Measurements from ENCODE around the gene PEAK1.

The PEAK1 gene

DNA sequence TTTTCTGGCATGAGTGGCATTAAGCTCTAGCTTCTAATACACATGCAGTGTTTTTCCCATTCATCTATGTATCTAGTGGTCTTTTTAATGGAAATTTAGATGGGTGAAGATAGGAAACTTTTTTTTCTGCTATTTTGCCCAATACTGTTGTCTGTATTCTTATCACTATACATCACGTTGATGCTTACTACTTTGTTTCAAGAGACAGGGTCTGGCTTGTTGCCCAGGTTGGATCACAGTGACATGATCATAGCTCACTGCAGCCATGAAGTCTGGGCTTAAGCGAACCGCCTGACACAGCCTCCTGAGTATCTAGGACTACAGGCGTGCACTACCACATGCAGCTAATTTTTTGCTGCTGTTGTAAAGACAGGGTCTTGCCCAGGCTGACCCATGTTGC lies 84.6 kb downstream of the PEAK1 start:
- H3K4me3 ChIP-seq = no peak overlapping the region
- TF ChIP-seq, protein P1, sequence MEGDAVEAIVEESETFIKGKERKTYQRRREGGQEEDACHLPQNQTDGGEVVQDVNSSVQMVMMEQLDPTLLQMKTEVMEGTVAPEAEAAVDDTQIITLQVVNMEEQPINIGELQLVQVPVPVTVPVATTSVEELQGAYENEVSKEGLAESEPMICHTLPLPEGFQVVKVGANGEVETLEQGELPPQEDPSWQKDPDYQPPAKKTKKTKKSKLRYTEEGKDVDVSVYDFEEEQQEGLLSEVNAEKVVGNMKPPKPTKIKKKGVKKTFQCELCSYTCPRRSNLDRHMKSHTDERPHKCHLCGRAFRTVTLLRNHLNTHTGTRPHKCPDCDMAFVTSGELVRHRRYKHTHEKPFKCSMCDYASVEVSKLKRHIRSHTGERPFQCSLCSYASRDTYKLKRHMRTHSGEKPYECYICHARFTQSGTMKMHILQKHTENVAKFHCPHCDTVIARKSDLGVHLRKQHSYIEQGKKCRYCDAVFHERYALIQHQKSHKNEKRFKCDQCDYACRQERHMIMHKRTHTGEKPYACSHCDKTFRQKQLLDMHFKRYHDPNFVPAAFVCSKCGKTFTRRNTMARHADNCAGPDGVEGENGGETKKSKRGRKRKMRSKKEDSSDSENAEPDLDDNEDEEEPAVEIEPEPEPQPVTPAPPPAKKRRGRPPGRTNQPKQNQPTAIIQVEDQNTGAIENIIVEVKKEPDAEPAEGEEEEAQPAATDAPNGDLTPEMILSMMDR (IDR thresholded peaks at IDR 0.05) = no peak
- DNase-seq (ENCODE audit: low spot score) = no peak
- no peak overlapping the region for H3K27ac ChIP-seq

DNA sequence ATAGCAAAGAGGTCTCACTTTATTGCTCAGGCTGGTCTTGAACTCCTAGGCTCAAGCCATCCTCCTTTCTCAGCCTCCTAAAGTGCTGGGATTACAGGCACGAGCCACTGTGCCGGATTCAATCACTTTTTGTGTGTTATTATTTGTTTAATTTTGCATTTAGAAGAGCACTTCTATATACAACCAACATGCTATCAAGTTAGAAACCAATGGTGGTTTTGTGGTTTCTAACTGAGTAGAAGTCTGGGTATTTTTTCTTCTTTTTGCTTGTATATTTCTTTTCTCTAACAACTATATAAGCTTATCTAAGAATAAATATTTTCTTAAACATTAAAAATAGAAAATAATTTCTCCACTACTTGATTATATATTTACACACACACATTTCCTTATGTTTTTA lies 86.7 kb downstream of the PEAK1 start:
- no peak overlapping the region for H3K4me3 ChIP-seq
- TF ChIP-seq, protein P1 (IDR thresholded peaks at IDR 0.05) = no peak
- no peak for DNase-seq (ENCODE audit: low spot score)

DNA sequence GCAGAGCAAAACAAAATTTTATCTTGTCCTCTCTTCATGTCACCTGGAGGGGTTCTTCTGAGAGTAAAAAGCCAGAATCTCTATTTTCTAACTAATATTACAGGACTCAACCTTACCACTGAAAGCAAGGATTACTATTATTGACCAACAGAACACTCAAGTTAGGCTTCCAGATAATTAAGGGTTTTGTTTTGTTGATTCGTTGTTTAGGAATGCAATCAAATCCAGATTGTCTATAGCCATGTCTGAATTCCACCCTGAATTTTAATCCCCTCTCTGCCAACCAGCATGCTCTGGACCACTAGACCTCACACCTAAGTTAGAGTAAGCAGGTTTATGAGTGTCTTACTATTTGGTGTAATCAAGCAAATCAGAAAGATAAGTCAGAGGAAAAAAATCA lies 90.7 kb downstream of the PEAK1 start:
- Histone ChIP-seq H3K27ac (no peak overlapping the region), H3K4me3 (no peak overlapping the region)
- no peak for DNase-seq (ENCODE audit: low spot score)
- TF ChIP-seq, protein P1 (IDR thresholded peaks at IDR 0.05) = no peak

More for the DNA sequence above, 86.7 kb downstream of the PEAK1 start:
- no peak overlapping the region for H3K27ac ChIP-seq

DNA sequence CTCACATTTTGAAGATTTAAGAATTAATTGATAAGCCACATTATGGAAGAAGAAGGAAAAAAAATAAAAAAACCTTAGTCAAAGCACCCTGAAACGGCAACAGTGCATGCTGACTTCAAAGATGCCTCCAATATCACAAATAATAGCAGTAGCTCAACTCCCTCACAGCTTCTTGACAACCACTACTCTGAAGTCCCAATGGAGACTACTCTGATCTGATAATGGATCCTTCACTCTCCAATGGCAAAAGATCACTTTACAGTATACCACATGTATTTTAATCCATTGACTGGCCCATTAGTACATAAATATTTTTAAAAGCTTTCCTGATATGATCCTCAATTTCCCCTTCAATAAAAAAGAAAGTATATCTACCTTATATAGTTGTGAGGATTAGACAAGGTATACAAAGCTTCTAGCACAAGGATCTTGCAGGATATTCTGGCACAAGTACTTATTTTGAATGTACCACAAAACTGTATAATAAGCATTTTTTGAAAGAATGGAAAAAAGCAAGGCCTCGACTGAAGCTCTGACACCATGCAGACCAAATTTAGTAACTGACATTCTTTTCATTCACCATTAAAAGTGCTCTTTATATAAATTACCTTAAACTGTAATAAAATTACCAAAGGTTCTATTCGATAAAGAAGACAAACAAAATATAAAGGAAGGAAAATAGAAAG lies 91.9 kb downstream of the PEAK1 start:
- H3K27ac ChIP-seq = no peak overlapping the region
- no peak for DNase-seq (ENCODE audit: low spot score)
- TF ChIP-seq, protein P1 (IDR thresholded peaks at IDR 0.05) = no peak
- H3K4me3 ChIP-seq = no peak overlapping the region

DNA sequence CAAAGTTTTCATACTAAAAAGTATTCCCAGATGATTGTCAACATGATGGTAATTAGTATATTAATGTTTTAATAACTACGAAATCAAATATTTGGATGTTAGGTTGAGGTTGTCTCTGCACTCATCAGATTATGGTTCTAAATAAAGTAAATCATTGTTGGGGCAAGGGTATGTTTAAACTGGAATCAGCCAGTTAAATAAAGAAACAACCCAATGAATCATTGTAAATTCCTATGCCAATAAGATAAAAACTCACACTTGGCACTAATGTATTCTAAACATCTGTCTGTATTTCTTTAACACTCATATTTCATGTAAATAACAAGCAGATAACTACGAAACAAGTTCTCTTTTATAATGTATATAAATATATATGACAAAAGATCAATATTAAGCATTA lies 92.7 kb downstream of the PEAK1 start:
- Histone ChIP-seq H3K27ac (no peak overlapping the region), H3K4me3 (no peak overlapping the region)
- TF ChIP-seq, protein P1 (IDR thresholded peaks at IDR 0.05) = no peak
- no peak for DNase-seq (ENCODE audit: low spot score)

DNA sequence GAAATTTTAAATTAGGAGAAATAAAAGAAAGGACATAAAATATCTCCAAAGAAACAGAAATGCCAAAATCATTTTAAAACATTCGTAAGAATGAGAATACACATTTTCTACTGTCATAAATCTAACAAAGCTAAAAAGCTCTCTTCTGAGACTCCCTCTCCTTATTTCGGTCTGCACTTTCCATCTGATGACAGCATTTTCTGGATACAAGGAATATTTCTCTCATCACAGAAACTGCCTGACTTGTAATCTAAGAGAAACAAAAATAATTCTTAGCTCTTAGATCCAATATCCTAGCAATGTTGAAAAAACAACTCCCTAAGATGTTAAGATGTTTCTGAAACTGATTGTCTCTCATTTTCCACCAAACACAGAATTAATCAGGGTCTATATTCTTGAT lies 93.5 kb downstream of the PEAK1 start:
- DNase-seq (ENCODE audit: low spot score) = no peak
- TF ChIP-seq, protein P1 (IDR thresholded peaks at IDR 0.05) = no peak
- no peak overlapping the region for H3K4me3 ChIP-seq
- no peak overlapping the region for H3K27ac ChIP-seq

DNA sequence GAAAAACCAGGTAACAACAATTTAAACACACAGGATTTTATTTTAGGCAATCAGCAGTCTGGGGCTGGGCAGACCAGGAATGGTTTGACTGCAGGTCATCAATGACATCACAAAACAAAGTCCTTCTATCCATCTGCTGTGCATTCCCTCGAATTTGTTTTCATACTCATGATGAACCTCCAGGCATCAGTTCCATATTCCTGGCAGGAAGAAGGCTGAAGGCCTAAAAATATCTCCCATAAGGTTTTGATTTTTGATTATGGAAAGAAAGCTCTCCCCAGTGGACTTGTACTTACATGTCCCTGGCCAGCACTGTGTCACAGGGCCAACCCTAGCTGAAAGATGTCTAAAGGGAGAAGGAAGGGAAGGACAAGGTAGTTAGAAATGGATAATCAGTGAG lies 107.4 kb downstream of the PEAK1 start:
- TF ChIP-seq, protein P1 (IDR thresholded peaks at IDR 0.05) = no peak
- H3K27ac ChIP-seq = no peak overlapping the region
- no peak overlapping the region for H3K4me3 ChIP-seq
- no peak for DNase-seq (ENCODE audit: low spot score)

Data from coronary artery (tissue), 2 donors.